HG02870 (cell line): ENCODE data around the gene TMEM156.
"Not testable (repeated sequence)": the region's sequence is repeated elsewhere in the genome, so short reads cannot be mapped to it uniquely, and the experiment has no call there.

Experiments
- ATAC-seq: cut with Tn5 transposase; IDR thresholded peaks from one replicate; pipeline ENCODE4 v1.9.1; 2021; ENCODE audit warnings: mild to moderate bottlenecking, moderate library complexity; ENCODE audit not compliant: unreplicated experiment

Gene TMEM156

GRCh38 chr4:38958453-38959190 is 73.6 kb downstream of the TMEM156 start:
- no peak for ATAC-seq

- ATAC-seq = no peak
Observed at GRCh38 chr4:38957893-38958292, 74.3 kb downstream of the TMEM156 start.

GRCh38 chr4:38957261-38957815 is 74.9 kb downstream of the TMEM156 start:
- ATAC-seq = no peak

GRCh38 chr4:38955957-38956356 is 76.3 kb downstream of the TMEM156 start:
- ATAC-seq = no peak

GRCh38 chr4:38954727-38955126 is 77.5 kb downstream of the TMEM156 start:
- ATAC-seq = no peak

GRCh38 chr4:38952017-38952416 is 80.2 kb downstream of the TMEM156 start:
- ATAC-seq = no peak

- ATAC-seq = no peak
Observed at GRCh38 chr4:38951598-38951997, 80.6 kb downstream of the TMEM156 start.

GRCh38 chr4:38950734-38951133 is 81.5 kb downstream of the TMEM156 start:
- ATAC-seq = no peak

GRCh38 chr4:38950159-38950558 is 82.0 kb downstream of the TMEM156 start:
- ATAC-seq = no peak

GRCh38 chr4:38949411-38950051 is 82.7 kb downstream of the TMEM156 start:
- no peak for ATAC-seq

- ATAC-seq = no peak
Observed at GRCh38 chr4:38948551-38948950, 83.7 kb downstream of the TMEM156 start.

- no peak for ATAC-seq
Observed at GRCh38 chr4:38946919-38947318, 85.3 kb downstream of the TMEM156 start.

- no peak for ATAC-seq
Observed at GRCh38 chr4:38944440-38944839, 87.8 kb downstream of the TMEM156 start.

GRCh38 chr4:38943343-38943742 is 88.9 kb downstream of the TMEM156 start:
- no peak for ATAC-seq

GRCh38 chr4:38941906-38942305 is 90.3 kb downstream of the TMEM156 start:
- not testable (repeated sequence) for ATAC-seq

- no peak for ATAC-seq
Observed at GRCh38 chr4:38940476-38940875, 91.7 kb downstream of the TMEM156 start.

GRCh38 chr4:38939165-38939564 is 93.0 kb downstream of the TMEM156 start:
- peak; percentile 96 for ATAC-seq

- no peak for ATAC-seq
Observed at GRCh38 chr4:38935391-38936073, 96.7 kb downstream of the TMEM156 start.

- no peak for ATAC-seq
Observed at GRCh38 chr4:38931125-38931524, 101.1 kb downstream of the TMEM156 start.

- ATAC-seq = no peak
Observed at GRCh38 chr4:38930707-38931106, 101.5 kb downstream of the TMEM156 start.

GRCh38 chr4:38930204-38930603 is 102.0 kb downstream of the TMEM156 start:
- peak; percentile 87 for ATAC-seq

GRCh38 chr4:38928974-38929373 is 103.2 kb downstream of the TMEM156 start:
- no peak for ATAC-seq
